ENCODE measurements around the gene HIRA. TPM values are rescaled to one million over a fixed set of nuclear protein-coding genes. Genes with fewer than 3 reads are reported as not detected.
A peak's percentile ranks its signal among the peaks of the same experiment; 100 is the strongest.
"Not testable (repeated sequence)": the region's sequence is repeated elsewhere in the genome, so short reads cannot be mapped to it uniquely, and the experiment has no call there.

The HIRA gene
- total RNA-seq, 3 donors from 2014 or later, result 13.5 to 22.9 (median 18.4) TPM

- Histone ChIP-seq H3K4me1 (peaks cover 0 to 14% of the 10 kb centered on the region in 2 donors), H3K27ac (peak overlapping the region; percentile 93 to 96), H3K9me3 (no peaks in the 10 kb centered on the region), H3K27me3 (no peaks in the 10 kb centered on the region), H3K4me3 (peak overlapping the region; percentile 84 to 91 (median 90)), H3K36me3 (no peaks in the 10 kb centered on the region)
- TF ChIP-seq POLR2AphosphoS5 (IDR thresholded peaks at IDR 0.05) (no peak), POLR2A (IDR thresholded peaks at IDR 0.05) (no peak), CTCF (IDR thresholded peaks at IDR 0.05) (no peak)
- intact Hi-C loops (cut with DNase I; ENCODE audit: low total_unique reads), result no loop called here
- no peak for DNase-seq (ENCODE audit: low spot score in 2 of 2)
Observed at GRCh38 chr22:19446603-19447329, 15.2 kb upstream of the HIRA start.

GRCh38 chr22:19445279-19445982 is 13.9 kb upstream of the HIRA start:
- intact Hi-C loops (cut with DNase I; ENCODE audit: low total_unique reads); H3K27ac ChIP-seq; H3K4me3 ChIP-seq; H3K36me3 ChIP-seq; H3K9me3 ChIP-seq; DNase-seq (ENCODE audit: low spot score in 2 of 2); H3K27me3 ChIP-seq: not testable (repeated sequence)
- H3K4me1 ChIP-seq, result peaks cover 0 to 14% of the 10 kb centered on the region in 2 donors

DNA sequence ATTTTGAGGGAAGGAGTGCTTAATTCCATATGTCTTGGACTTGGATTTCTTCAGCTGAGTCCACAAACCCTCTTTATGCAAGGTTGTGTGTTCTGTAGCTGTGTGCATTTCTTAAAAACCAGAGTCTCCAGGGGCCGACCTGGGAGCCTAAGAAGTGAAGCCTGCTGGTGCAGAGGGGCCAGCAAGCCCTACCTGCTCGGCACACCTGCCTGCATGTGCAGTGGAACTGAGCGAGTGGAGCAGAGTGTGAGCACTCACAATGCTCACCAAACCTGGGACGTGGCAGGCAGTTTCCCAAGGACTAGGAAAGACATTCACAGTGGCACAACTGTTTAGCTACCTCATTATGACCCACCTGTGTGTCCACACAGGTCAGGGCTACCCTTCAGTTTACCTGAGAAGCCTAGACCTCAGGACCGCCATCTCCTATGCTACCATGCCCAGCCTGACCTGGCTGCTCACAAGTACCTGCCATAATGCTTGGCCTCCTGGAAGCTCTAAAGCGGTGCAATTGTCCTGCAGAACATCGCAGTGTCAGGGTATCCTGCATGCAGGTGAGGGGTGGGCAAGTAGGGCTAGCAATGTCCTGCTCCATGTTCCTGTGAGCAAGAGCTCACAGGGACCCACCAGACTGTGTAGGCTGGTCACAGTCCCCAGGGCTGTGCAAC is 12.1 kb upstream of the HIRA start:
- no peak for DNase-seq (ENCODE audit: low spot score in 2 of 2)
- intact Hi-C loops (cut with DNase I; ENCODE audit: low total_unique reads), result no loop called here
- no peaks in the 10 kb centered on the region for H3K9me3 ChIP-seq

GRCh38 chr22:19442166-19442565 is 10.6 kb upstream of the HIRA start:
- intact Hi-C loops (cut with DNase I; ENCODE audit: low total_unique reads), result no loop called here
- no peak for TF ChIP-seq CTCF (IDR thresholded peaks at IDR 0.05)
- peaks cover 0 to 8% of the 10 kb centered on the region in 2 donors for H3K4me1 ChIP-seq
- H3K27me3 ChIP-seq, result no peaks in the 10 kb centered on the region
- no peak overlapping the region for H3K4me3 ChIP-seq
- no peaks in the 10 kb centered on the region for H3K36me3 ChIP-seq
- H3K9me3 ChIP-seq, result no peaks in the 10 kb centered on the region
- no peak overlapping the region for H3K27ac ChIP-seq
- DNase-seq (ENCODE audit: low spot score in 2 of 2), result no peak

More for the DNA sequence above, 12.1 kb upstream of the HIRA start:
- H3K27me3 ChIP-seq, result no peaks in the 10 kb centered on the region
- TF ChIP-seq CTCF (IDR thresholded peaks at IDR 0.05) (no peak), POLR2A (IDR thresholded peaks at IDR 0.05) (no peak), POLR2AphosphoS5 (IDR thresholded peaks at IDR 0.05) (no peak)
- H3K4me1 ChIP-seq, result peaks cover 0 to 12% of the 10 kb centered on the region in 2 donors
- H3K4me3 ChIP-seq, result no peak overlapping the region
- no peaks in the 10 kb centered on the region for H3K36me3 ChIP-seq
- H3K27ac ChIP-seq, result no peak overlapping the region

DNA sequence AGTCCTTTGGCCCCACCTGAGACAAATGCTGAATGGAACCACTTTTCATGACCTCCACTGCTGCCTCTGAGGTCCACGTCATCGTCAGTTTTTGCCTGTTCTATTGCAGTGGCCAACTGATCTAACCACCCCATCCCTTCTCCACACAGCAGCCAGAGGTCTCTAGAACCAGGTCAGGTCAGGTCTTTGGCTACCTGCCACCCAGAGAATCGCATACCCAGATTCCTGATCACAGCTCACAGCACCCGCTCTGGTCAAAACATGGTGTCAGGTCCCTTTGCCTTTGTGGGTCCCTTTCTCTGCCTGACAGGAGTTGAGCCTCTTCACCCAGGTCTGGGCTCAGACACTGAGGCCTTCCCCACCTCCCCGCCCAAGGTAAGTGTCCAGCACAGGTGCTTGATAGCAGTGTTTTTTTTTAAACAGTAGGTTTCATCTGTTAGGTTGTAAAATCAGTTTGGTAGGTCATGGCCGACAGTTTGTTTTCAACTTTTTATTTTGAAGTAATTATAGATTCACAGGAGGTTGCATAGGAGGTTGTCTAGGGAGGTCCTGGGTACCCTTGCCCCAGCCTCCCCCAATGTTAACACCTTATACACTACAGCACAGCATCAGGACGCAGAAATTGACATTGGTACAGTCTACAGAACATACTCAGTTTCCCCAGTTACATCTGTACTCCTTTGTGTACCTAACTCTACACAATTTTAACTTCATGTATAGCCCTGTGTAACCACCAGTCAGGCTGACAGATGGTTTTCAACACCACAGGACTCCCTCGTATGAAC is 9.1 kb upstream of the HIRA start:
- no peak overlapping the region for H3K4me3 ChIP-seq
- TF ChIP-seq POLR2AphosphoS5 (IDR thresholded peaks at IDR 0.05) (no peak), CTCF (IDR thresholded peaks at IDR 0.05) (no peak), POLR2A (IDR thresholded peaks at IDR 0.05) (no peak)
- no peak overlapping the region for H3K27ac ChIP-seq
- intact Hi-C loops (cut with DNase I; ENCODE audit: low total_unique reads), result no loop called here
- H3K36me3 ChIP-seq, result no peaks in the 10 kb centered on the region
- H3K9me3 ChIP-seq, result no peaks in the 10 kb centered on the region
- no peak for DNase-seq (ENCODE audit: low spot score in 2 of 2)
- H3K4me1 ChIP-seq, result no peaks in the 10 kb centered on the region
- no peaks in the 10 kb centered on the region for H3K27me3 ChIP-seq
